Keratinocyte (primary cell): ENCODE measurements around the gene STX18. TPM values are rescaled to one million over a fixed set of nuclear protein-coding genes. Genes with fewer than 3 reads are reported as not detected.

Experiments
- DNase-seq: peaks from one replicate; pipeline ENCODE4 v3.0.0-alpha.2; 2011; ENCODE audit warnings: low read depth, missing footprints, low spot score
- FAIRE-seq: peaks from 2 replicates; lab custom pipeline; 2011; peaks lifted over from hg19 to GRCh38; lab: Jason Lieb, UNC
- H2AFZ ChIP-seq: 2 replicates; pipeline ENCODE4 v1.6.0; 2012; ENCODE audit warnings: low read length, control low read depth, inconsistent platforms; ENCODE audit not compliant: control insufficient read depth
- H3K27ac ChIP-seq: 2 replicates; pipeline ENCODE4 v1.5.1; 2011; ENCODE audit warnings: low read length; ENCODE audit not compliant: control insufficient read depth, insufficient read depth
- H3K27me3 ChIP-seq: 3 replicates; pipeline ENCODE4 v1.6.0; 2011; ENCODE audit warnings: low read length; ENCODE audit not compliant: control insufficient read depth, insufficient read depth; ENCODE audit errors: extremely low read depth
- H3K36me3 ChIP-seq, 2 experiments: 2 replicates in 1 of 2; 3 replicates in 1 of 2; pipeline ENCODE4 v1.5.1; 2011; ENCODE audit warnings: low read length in 2 of 2, mild to moderate bottlenecking in 1 of 2; ENCODE audit not compliant: control insufficient read depth in 2 of 2, insufficient read depth in 2 of 2; ENCODE audit errors: extremely low read depth in 1 of 2
- H3K4me1 ChIP-seq: 3 replicates; pipeline ENCODE4 v1.5.1; 2011; ENCODE audit warnings: low read length; ENCODE audit not compliant: control insufficient read depth, insufficient read depth; ENCODE audit errors: extremely low read depth
- H3K4me2 ChIP-seq: 3 replicates; pipeline ENCODE4 v1.6.0; 2011; ENCODE audit warnings: low read depth, low read length; ENCODE audit not compliant: control insufficient read depth, insufficient read depth; ENCODE audit errors: extremely low read depth
- H3K4me3 ChIP-seq, 3 experiments: fragments of 200-600 bp in 1 of 3; sonication (generic) in 1 of 3; 2 replicates in 2 of 3; 3 replicates in 1 of 3; pipeline ENCODE4 v1.5.1; 2011 to 2016; ENCODE audit warnings: low read length in 3 of 3, mild to moderate bottlenecking in 3 of 3, control low read depth in 2 of 3, inconsistent platforms in 1 of 3, low read depth in 1 of 3, mixed read lengths in 1 of 3, mixed run types in 1 of 3, moderate library complexity in 1 of 3; ENCODE audit not compliant: control insufficient read depth in 2 of 3, insufficient read depth in 2 of 3; ENCODE audit errors: extremely low read depth in 1 of 3
- H3K79me2 ChIP-seq: 2 replicates; pipeline ENCODE4 v1.6.0; 2012; ENCODE audit warnings: low read length; ENCODE audit not compliant: control insufficient read depth, insufficient read depth
- H3K9ac ChIP-seq: 3 replicates; pipeline ENCODE4 v1.6.0; 2011; ENCODE audit warnings: low read length; ENCODE audit not compliant: control insufficient read depth, insufficient read depth; ENCODE audit errors: extremely low read depth
- H3K9me1 ChIP-seq: 3 replicates; pipeline ENCODE4 v1.6.0; 2011; ENCODE audit warnings: low read length; ENCODE audit not compliant: control insufficient read depth, insufficient read depth; ENCODE audit errors: extremely low read depth
- H3K9me3 ChIP-seq: 2 replicates; pipeline ENCODE4 v1.5.1; 2012; ENCODE audit warnings: low read depth, low read length; ENCODE audit not compliant: control insufficient read depth
- H4K20me1 ChIP-seq: 3 replicates; pipeline ENCODE4 v1.6.0; 2011; ENCODE audit warnings: low read length; ENCODE audit not compliant: control insufficient read depth, insufficient read depth; ENCODE audit errors: extremely low read depth
- CTCF ChIP-seq, 3 experiments: IDR thresholded peaks in 1 of 3; conservative IDR thresholded peaks in 1 of 3; optimal IDR thresholded peaks in 1 of 3; 2 replicates in 2 of 3; 3 replicates in 1 of 3; pipeline versions ENCODE3 to v1.5.1; 2011; ENCODE audit warnings: low read length in 3 of 3, mild to moderate bottlenecking in 3 of 3, moderate library complexity in 2 of 3, control low read depth in 1 of 3, inconsistent platforms in 1 of 3; ENCODE audit not compliant: insufficient read depth in 2 of 3; ENCODE audit errors: extremely low read depth in 1 of 3
- EZH2 ChIP-seq: IDR thresholded peaks from one replicate; pipeline ENCODE4 v1.6.1; 2012; ENCODE audit warnings: inconsistent platforms, mild to moderate bottlenecking, low read length, moderate library complexity
- dilution Hi-C: fragments of 300-500 bp; cut with MboI; formaldehyde crosslinking; loops from one replicate; pipeline ENCODE4 v1.7.0; 2020; ENCODE audit warnings: low sequenced_read_pairs; ENCODE audit not compliant: extremely low pct_ligation_motif_present
- polyA plus RNA-seq, 5 experiments: library from polyadenylated mRNA; depleted of rRNA in 3 of 5; stranded (reverse) in 3 of 5; stranded (forward) in 1 of 5; unstranded in 1 of 5; fragments of >200 nt; gene quantifications; 1 replicate in 1 of 5; 2 replicates in 3 of 5; 3 replicates in 1 of 5; pipeline versions ENCODE4 v1.2.1 to v1.2.3, GENCODE V29; 2011 to 2012; ENCODE audit warnings: missing spikeins in 2 of 5, low read depth in 1 of 5, low replicate concordance in 1 of 5

STX18 gene
- polyA plus RNA-seq, 1 donor (not counting 4 experiments of a cell fraction or from before 2014, with no cell fraction given), result 21.6 TPM

GRCh38 chr4:4549534-4549933, 7.7 kb upstream of the STX18 start:
- H3K27me3 ChIP-seq, result no peaks in the 10 kb centered on the region
- DNase-seq (no peak), FAIRE-seq (no peak)
- dilution Hi-C loops, result no loop called here
- H2AFZ ChIP-seq, result no peak overlapping the region
- H3K9me1 ChIP-seq, result no peaks in the 10 kb centered on the region
- no peak for TF ChIP-seq CTCF (optimal IDR thresholded peaks at IDR 0.05 in 1 of 3, IDR thresholded peaks at IDR 0.05 in 1 of 3, conservative IDR thresholded peaks at IDR 0.05 in 1 of 3; ENCODE audit: extremely low read depth in 1 of 3, insufficient read depth in 2 of 3, low read length in 3 of 3)
- no peak for TF ChIP-seq EZH2
- H3K4me3 ChIP-seq, result no peak overlapping the region
- H3K9ac ChIP-seq, result no peak overlapping the region
- no peak overlapping the region for H3K4me2 ChIP-seq
- H4K20me1 ChIP-seq, result no peaks in the 10 kb centered on the region
- H3K36me3 ChIP-seq, result peaks cover 0 to 3% of the 10 kb centered on the region in 2 experiments
- no peaks in the 10 kb centered on the region for H3K4me1 ChIP-seq
- no peak overlapping the region for H3K27ac ChIP-seq
- no peaks in the 10 kb centered on the region for H3K9me3 ChIP-seq
- H3K79me2 ChIP-seq, result no peaks in the 10 kb centered on the region

- TF ChIP-seq CTCF (optimal IDR thresholded peaks at IDR 0.05 in 1 of 3, IDR thresholded peaks at IDR 0.05 in 1 of 3, conservative IDR thresholded peaks at IDR 0.05 in 1 of 3; ENCODE audit: extremely low read depth in 1 of 3, insufficient read depth in 2 of 3, low read length in 3 of 3) (no peak), EZH2 (no peak)
Observed at GRCh38 chr4:4542774-4543485, 1.1 kb upstream of the STX18 start.

More at GRCh38 chr4:4542774-4543485, 1.1 kb upstream of the STX18 start:
- H3K9me1 ChIP-seq, result no peaks in the 10 kb centered on the region
- dilution Hi-C loops, result no loop called here
- no peaks in the 10 kb centered on the region for H3K27me3 ChIP-seq
- peaks cover 36% of the 10 kb centered on the region for H3K79me2 ChIP-seq
- FAIRE-seq (no peak), DNase-seq (no peak)
- peak overlapping the region; percentile 98 for H3K4me2 ChIP-seq
- peak overlapping the region; percentile 83 to 95 (median 87) for H3K4me3 ChIP-seq
- peak overlapping the region; percentile 95 for H2AFZ ChIP-seq
- H3K9ac ChIP-seq, result peak overlapping the region; percentile 95
- H4K20me1 ChIP-seq, result no peaks in the 10 kb centered on the region
- peaks cover 17% of the 10 kb centered on the region for H3K4me1 ChIP-seq
- peak overlapping the region; percentile 92 for H3K27ac ChIP-seq
- H3K36me3 ChIP-seq, result peaks cover 0 to 1% of the 10 kb centered on the region in 2 experiments
- no peaks in the 10 kb centered on the region for H3K9me3 ChIP-seq
